H54 (cell line): ENCODE measurements around the gene TOLLIP.
"Not testable (repeated sequence)": the region's sequence is repeated elsewhere in the genome, so short reads cannot be mapped to it uniquely, and the experiment has no call there.

Experiments
- DNase-seq: peaks from one replicate; pipeline ENCODE4 v3.0.0; 2011; ENCODE audit warnings: low spot score, mixed read lengths; ENCODE audit not compliant: insufficient read length
- FAIRE-seq: peaks from 3 replicates; lab custom pipeline; 2011; peaks lifted over from hg19 to GRCh38; lab: Jason Lieb, UNC
- POLR2A ChIP-seq: IDR thresholded peaks from 2 replicates; pipeline ENCODE4 v1.6.1; 2011; ENCODE audit warnings: low read depth, mild to moderate bottlenecking, low read length

Gene TOLLIP

DNA sequence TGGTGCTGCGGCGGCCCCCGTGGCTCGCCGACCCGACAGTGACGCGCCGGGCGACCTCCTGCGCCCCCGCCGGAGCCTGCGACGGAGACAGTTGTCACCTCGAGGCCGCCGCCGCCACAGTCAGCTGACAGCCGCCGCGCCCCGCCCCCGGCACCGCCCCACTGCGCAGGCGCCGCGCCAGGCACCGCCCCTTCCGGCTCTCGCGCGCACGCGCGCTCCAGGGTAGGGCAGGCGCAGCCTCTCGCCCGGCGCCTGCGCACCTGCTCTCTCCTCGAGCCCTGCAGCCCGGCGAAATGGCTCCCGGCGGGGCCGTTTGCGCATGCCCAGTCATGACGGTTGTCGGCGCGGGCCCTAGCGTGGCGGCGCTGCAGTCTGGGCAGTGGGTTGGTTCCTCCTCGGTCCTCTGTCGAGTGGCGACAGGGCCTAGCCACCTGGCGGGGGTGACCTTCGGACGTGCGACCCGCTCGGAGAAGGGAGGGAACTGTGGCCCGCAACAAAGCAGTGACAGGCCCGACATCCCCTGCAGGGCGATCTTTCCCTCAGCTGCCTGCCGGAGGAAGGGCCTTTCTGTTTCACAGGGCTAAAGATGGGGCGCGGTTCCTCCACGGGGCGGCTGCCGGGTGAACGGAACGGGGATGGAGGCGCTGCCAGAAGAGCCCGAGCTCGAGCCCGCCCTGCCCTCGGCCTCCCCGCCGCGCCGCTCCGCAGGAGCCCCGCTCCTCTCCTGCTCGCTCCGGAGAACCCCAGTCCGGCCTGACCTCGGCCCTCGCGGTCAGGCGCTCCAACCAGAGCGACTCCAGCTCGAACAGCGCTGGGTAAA is at the start of gene TOLLIP:
TSS of gene TOLLIP (minus strand) at position 135 of the 820 bp plus-strand sequence. CDS start at position 1, 134 bp downstream.
- DNase-seq (peak; percentile 99), FAIRE-seq (no peak)
- TF ChIP-seq POLR2A = peak; percentile 80

DNA sequence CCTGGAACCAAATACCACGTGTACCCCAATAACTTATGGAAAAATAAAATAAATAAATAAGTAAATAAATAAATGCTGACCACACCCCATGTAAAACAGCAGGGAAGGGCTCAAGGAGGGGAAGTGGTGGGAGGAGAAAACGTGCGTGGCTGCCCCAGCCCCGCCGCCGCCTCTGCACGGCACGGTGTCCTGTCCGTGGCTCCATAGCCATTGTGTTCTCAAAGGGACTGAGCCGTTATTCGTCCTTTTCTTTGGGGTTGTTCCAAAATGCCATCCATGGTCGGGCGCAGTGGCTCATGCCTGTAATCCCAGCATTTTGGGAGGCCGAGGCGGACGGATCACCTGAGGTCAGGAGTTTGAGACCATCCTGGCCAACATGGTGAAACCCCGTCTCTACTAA is 49.5 kb upstream of the TOLLIP start:
- not testable (repeated sequence) for DNase-seq, FAIRE-seq

DNA sequence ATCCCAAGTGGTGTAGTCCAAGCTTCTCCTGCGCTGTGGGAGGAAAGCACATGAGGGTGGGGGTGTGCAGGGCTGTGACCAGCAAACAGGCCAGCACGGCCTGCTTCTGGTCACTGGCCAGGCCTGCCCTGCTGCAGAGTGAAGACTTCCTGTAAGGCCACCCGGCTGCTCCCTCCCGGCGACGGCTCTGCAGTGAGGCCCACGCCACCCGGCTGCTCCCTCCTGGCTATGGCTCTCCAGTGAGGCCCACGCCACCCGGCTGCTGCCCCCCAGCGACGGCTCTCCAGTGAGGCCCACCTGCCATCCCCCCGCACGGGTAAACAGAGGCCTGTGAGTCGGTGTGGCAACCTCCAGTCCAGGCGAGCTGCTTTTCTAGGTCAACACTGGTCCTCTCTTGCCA is 48.9 kb upstream of the TOLLIP start:
- no peak for TF ChIP-seq POLR2A
- DNase-seq (no peak), FAIRE-seq (no peak)

DNA sequence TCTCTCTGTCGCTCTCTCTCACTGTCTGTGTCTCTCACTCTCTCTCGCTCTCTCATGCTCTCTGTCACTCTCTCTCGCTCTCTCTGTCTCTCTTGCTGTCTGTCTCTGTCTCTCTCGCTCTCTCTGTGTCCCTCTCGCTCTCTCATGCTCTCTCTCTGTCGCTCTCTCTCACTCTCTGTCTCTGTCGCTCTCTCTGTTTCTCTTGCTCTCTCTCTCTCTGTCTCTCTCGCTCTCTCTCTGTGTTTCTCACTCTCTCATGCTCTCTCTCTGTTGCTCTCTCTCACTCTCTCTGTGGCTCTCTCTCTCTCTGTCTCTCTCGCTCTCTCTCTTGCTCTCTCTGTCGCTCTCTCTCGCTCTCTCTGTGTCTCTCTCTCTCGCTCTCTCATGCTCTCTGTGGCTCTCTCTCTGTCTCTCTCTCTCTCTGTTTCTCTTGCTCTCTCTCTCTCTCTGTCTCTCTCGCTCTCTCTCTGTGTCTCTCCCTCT is 47.1 kb upstream of the TOLLIP start:
- no peak for TF ChIP-seq POLR2A
- FAIRE-seq (no peak), DNase-seq (no peak)

DNA sequence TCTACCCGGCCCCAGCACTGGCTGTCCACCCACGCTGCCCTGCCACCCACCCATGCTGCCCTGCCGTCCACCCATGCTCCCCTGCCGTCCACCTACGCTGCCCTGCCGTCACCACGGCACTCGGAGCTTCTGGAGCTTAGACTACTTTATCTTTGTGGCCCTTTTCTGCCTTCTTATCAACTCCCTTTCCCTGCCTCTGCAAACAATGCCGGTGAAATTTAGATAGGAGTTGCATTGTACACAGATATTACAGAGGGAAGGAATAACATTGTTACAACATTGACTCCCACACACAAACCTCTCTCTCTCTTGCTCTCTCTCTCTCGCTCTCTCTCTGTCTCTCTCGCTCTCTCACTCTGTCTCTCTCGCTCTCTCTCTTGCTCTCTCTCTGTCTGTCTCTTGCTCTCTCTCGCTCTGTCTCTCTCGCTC is 46.6 kb upstream of the TOLLIP start:
- DNase-seq (no peak), FAIRE-seq (no peak)
- TF ChIP-seq POLR2A = no peak

DNA sequence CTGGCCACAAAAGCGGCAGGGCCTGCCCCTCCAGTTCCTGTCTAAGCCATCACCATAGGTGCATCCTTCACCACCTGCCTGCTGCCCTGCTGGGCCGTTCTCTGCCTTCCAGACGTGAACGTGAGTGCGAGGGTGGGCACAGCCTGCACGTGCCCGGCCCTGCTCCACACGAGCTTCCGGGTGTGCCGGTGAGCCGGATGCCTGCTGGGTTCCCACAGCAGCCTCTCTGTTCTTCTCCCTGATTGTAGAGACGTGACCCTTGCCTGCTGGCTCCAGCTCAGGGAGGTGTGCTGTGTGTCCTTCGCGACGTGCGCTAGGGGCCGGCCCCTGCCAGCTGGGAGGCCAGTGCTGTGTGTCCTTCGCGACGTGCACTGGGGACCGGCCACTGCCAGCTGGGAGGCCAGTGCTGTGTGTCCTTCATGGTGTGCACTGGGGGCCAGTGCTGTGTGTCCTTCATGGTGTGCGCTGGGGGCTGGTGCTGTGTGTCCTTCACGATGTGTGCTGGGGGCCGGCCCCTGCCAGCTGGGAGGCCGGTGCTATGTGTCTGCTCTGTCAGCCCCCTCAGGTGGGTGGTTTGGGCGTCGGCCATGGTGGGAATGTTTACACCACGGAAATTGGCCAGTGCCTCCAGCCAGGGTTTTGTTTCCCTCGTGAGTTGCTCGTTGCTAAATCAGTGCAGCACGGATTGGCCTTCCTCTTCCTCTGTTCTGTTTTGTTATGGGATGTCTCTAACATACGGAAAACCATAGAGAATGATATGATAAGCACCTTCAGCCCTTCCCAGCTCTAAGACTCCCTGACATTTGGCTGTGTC is 44.9 kb upstream of the TOLLIP start:
- DNase-seq (no peak), FAIRE-seq (no peak)
- TF ChIP-seq POLR2A = no peak

DNA sequence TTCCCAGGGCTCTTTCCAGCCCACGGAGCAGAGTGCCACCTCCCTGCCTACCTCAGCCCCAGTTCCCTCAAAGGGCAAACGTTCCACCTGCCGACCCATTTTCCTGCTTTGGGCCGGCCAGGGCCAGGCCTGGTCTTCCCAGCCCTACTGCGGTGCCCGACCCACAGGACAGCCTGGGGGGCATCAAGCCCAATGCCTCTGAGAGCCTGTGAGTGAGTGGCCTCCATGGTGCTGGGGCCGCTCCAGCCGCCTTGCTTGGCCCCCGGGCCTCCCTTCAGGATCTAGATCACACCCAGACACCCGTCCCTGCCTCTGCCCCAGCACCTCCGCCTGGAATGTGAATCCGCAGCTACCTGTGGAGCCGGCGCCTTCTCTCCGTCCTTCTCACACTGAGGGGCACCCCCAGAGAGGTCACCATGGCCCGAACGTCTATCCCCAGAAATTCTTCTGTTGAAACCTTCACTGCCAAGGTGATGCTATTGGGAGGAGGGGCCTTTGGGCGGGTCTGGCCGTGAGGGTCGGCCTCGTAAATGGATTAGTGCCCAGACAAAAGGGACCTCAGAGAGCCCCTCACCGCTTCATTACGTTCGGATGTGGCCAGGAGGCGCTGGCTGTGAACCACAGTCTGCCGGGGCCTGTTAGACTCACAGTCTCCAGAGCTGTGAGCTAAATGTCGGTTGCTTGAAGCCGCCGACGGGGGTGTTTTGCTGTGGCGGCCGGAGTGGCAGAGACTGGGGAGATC is 44.1 kb upstream of the TOLLIP start:
- DNase-seq = no peak
- no peak for TF ChIP-seq POLR2A
- no peak for FAIRE-seq

DNA sequence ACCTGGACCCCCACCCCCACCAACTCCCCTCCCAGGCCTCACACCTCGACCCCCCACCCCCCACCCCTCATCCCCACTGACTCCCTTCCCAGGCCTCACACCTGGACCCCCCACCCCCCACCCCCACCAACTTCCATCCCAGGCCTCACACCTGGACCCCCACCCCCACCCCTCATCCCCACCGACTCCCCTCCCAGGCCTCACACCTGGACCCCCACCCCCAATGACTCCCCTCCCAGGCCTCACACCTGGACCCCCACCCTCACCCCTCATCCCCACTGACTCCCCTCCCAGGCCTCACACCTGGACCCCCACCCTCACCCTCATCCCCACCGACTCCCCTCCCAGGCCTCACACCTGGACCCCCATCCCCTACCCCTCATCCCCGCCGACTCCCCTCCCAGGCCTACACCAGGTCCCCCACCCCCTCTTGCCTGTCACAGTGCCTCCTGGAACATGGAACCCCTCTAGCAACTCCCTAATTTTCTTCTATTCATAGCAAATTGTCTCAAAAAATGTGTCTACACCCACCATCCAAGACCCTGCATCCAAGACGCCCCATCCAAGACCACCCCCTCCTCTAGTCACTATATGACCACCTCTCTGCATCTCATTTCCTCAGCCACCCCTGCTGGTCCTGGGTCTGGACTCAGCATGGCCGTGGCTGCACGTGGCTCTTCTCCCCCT is 43.4 kb upstream of the TOLLIP start:
- DNase-seq = no peak
- FAIRE-seq = no peak

DNA sequence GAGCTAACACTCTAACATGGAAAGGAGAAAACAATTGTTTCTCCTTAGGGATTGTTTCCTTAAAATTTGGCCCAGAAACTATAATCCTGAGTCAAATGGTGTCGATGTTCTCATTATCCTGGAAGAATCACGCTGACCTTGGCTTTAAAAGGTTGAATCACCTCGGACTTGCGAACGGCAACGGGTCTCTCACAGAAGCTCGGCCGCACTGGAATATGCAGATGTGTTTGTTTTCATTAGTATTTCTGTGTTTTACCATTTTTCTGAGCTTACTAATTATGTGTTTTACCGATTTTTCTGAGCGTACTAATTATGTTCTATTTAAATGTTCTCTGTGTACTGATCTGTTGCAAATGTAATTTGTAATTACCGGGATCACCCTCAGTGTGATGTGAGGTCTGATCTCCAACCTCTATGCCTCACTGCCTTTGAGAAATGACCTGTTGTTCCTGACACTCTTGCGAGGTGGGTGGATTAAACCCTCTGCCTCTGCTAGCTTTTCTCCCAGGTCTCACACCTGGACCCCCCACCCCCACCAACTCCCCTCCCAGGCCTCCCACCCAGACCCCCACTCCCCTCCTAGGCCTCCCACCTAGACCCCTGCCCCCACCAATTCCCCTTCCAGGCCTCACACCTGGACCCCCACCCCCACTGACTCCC is 42.0 kb upstream of the TOLLIP start:
- no peak for FAIRE-seq
- no peak for DNase-seq
- no peak; the same call in 1 of the 2 replicates for TF ChIP-seq POLR2A

More for the DNA sequence above, 43.4 kb upstream of the TOLLIP start:
- TF ChIP-seq POLR2A = no peak

DNA sequence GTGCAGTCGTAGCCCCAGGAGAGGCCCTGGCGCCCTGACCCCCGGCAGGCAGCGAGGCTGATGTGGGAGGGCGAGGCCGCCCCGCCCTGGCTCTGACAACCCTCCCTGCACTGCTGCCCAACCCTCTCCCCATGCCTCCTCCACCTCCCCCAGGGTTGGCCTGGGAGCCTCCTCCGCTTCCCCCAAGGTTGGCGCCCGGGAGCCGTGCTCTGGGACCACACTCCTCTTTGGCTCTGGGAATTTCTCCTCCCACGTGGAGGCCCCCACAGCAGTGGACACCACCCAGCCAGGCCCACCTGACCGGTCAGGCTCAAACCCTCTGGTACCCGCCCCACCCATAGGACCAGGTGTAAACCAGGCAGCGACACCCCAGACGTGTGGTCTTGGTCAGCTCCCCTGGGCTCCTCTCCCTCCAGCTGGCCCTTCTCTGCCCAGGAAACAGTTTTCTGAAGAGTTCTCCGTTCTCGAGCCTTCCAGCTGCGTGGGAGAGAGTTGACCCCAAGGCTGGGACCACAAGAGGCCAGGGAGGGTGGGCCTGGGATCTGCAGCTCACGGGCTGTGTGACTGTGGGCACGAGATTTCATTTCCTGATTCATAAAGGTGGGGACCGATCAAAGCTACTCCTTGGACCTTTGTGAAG is 40.8 kb upstream of the TOLLIP start:
- TF ChIP-seq POLR2A = no peak
- DNase-seq = no peak
- FAIRE-seq = no peak

DNA sequence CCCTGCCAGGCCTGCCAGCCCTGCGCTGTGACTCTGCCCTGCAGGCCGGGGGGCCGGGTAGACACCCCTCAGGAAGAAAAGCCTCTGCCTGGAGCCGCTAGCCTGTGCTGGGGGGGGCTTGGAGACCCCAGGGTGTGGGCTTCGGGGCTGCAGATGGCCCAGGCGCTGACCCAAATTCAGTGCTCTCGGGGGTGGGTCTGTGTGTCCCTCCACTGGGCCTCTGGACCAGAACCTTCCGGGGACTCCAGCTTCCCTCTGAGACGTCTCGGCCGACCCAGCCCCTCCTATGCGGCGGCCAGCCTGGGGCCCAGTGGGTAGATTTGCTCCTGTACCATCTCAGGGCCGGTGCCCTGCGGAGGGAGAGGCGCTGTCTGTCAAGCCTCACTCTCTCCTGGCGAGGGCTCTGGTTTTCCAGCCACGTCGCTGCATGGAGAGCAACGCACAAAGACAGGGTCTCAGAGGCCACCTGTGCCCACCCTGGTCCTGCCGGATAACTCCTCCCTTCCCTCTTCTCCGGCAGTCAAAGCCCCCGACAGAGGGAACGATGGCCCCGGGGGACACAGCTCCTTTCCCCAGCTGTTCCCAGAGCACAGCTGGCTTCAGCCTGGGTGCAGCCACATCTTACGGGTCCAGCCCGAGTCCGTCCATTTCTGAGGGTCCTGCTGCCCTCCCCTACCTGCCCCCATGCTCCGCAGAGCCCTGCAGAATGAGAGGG is 40.1 kb upstream of the TOLLIP start:
- no peak for TF ChIP-seq POLR2A
- no peak for FAIRE-seq

More for the DNA sequence above, 40.1 kb upstream of the TOLLIP start:
- DNase-seq = no peak
